GM19328 (cell line): ENCODE data around the gene CDK8.
A peak's percentile ranks its signal among the peaks of the same experiment; 100 is the strongest.
"Not testable (repeated sequence)": the region's sequence is repeated elsewhere in the genome, so short reads cannot be mapped to it uniquely, and the experiment has no call there.

Experiments used
- ATAC-seq: cut with Tn5 transposase; IDR thresholded peaks from one replicate; pipeline ENCODE4 v1.9.1; 2021; ENCODE audit warnings: mild to moderate bottlenecking, moderate library complexity; ENCODE audit not compliant: unreplicated experiment

CDK8 gene

DNA sequence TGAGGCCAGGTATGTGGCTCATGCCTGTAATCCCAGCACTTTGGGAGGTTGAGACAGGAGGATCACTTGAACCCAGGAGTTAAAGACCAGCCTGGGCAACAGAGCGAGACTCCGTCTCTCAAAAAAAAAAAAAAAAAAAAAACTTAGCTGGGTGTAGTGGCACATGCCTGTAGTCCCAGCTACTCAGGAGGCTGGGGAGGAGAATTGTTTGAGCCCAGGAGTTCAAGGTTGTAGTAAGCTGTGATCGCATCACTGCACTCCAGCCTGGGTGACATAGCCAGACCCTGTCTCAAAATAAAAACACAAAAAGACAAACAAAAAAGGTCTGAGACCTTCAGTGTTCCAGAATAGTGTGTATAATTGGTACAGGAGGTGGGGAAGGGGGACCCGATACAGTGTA is 1.9 kb upstream of the CDK8 start:
- not testable (repeated sequence) for ATAC-seq

- no peak for ATAC-seq
Measured at GRCh38 chr13:26253262-26253786, 605 bp upstream of the CDK8 start.

- peak; percentile 23 for ATAC-seq
Measured at GRCh38 chr13:26254583-26255111, 718 bp downstream of the CDK8 start.

DNA sequence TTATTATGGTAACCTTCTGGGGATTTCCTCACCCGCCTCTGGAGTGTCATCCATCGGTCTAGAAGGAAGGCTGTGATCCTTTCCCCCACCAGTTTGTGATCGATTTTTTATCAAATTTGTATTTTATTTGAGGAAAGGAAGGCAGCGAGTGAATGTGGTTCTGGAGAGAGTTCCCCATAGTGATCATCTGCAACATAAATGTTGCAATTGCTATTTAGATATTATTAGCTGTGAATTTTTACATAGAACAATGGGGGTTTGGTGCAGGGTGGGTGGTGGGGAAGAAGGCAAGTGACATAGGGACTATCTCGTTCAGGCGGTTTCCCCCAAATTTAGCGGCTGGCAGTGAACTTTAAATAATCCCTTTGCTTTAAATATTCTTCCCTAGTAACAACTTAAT is 1.2 kb downstream of the CDK8 start:
- ATAC-seq = no peak

DNA sequence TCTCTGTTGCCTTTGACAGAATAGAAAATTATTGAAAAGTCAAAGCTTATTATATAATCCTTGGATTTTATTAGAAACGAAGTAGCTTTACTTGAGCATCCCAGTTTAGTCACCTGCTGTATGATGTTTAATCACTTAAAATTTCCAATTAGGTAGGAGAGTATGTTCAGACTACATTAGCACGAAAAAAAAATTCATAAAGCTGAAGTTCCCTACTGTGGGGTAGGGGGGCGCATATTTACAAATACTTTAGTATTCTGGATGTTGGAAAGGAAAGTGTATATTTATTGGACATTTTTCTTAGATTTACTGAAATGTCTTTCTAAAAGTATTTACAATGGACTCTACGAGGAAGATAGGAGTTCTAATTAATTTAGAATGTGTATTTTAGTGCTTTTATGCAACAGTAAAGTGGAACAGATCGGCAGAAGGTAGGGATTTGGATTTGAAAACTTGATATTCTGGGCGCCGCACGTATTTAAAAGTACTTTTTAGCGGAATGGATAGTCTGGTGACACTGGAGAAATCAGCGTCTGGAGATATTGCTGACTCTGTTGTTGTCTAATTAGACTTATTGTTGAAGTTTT is 1.9 kb downstream of the CDK8 start:
- no peak for ATAC-seq

- ATAC-seq = no peak
Measured at GRCh38 chr13:26257049-26257448, 3.1 kb downstream of the CDK8 start.

DNA sequence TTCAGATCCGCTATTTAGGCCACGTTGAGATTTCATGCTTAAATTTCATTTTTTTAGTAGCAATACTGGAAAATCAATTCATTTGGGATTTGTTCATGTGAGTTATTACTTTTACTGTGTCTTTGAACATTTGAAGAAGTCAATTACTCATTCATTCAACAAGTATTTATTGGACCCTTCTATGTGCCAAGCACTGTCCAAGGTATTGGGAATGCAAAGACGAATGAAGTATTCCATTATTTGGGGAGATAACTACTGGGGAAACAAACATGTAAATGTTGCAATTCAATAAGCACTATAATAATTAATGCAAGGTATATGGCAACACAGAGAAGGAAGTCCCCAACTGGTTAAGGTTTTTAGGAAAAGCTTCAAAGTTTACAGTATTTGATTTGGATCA is 5.7 kb downstream of the CDK8 start:
- ATAC-seq = no peak

GRCh38 chr13:26262156-26262555 is 8.2 kb downstream of the CDK8 start:
- ATAC-seq = no peak

- ATAC-seq = no peak
Measured at GRCh38 chr13:26266311-26266710, 12.4 kb downstream of the CDK8 start.

GRCh38 chr13:26270707-26271106 is 16.8 kb downstream of the CDK8 start:
- ATAC-seq = no peak

DNA sequence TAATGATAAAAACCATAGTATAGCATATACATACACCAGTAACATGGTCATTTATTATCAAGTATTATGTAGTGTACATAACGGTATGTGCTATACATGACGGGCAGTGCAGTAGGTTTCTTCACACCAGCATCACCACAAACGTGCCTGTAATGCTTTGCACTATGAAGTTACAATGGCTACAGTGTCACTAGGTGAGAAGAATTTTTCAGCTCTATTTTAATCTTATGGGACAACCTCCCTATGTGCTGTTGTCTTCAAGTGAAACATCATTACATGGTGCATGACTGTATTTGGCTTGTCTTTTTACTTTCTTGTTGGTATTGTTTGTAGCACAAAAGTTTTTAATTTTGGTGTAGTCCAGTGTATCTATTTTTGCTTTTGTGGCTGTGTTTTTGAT is 18.7 kb downstream of the CDK8 start:
- ATAC-seq = no peak

GRCh38 chr13:26280295-26280694 is 26.4 kb downstream of the CDK8 start:
- no peak for ATAC-seq

DNA sequence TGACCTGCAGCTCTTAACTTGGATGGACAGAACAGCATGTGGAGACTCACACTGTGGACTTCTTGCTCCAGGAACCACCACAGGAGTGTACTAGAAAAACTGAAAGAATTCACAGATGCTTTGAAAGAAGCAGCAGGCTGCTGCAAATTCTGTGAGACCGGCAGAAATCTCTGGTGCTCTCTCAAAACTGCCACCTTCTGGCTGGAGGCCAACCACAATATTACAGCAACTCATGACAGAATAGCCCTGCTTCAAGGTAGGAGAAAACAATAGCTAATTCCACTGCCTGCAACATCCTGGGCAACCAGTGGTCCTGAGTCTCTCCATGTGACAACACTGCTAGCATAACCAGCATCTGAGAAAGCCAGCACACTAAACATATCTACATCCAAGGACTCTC is 26.9 kb downstream of the CDK8 start:
- ATAC-seq = no peak

DNA sequence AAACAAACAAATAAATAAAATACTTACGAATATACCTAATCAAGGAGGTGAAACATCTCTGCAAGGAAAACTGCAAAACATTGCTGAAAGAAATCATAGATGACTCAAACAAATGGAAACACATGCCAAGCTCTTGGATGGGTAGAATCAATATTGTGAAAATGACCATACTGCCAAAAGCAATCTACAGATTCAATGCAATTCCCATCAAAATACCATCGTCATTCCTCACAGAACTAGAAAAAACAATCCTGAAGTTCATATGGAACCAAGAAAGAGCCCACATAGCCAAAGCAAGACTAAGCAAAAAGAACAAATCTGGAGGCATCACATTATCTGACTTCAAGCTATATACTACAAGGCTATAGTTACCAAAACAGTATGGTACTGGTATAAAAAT is 32.0 kb downstream of the CDK8 start:
- ATAC-seq = not testable (repeated sequence)

DNA sequence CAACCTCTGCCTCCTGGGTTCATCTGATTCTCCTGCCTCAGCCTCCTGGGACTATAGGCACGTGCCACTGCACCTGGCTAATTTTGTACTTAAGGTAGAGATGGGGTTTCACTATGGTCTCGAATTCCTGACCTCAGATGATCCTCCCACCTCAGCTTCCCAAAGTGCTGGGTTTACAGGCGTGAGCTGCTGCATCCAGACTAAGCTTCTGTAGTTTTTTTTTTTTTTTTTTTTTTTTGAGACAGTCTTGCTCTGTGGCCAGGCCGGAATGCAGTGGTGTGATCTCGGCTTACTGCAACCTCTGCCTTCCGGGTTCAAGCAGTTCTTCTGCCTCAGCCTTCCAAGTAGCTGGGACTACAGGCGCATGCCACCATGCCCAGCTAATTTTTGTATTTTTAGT is 34.9 kb downstream of the CDK8 start:
- ATAC-seq = not testable (repeated sequence)

GRCh38 chr13:26295812-26296211 is 41.9 kb downstream of the CDK8 start:
- no peak for ATAC-seq

DNA sequence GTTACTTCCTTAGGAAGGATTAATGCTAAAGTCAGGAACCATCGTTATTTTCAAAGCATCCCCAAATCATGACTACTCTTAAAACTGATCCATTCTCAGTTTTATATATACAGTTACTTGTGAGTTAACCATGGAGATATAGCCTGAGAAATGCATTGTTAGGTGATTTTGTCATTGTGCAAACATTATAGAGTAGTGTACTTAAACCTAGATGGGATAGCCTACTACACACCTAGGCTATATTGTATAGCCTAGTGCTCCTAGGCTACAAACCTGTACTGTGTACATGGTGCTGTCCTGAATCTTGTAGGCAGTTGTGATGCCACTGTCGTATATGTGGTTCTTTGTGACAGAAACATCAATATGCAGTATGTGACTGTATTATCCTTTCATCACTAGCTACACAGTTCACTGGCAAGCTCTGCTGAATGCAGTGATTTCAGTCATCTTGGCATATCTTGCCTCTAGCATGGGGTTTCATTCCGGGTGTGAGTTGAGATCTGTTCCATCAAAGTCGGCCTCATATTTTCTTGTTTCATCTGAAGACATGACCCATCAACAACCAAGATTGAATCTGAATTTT is 45.3 kb downstream of the CDK8 start:
- no peak for ATAC-seq

DNA sequence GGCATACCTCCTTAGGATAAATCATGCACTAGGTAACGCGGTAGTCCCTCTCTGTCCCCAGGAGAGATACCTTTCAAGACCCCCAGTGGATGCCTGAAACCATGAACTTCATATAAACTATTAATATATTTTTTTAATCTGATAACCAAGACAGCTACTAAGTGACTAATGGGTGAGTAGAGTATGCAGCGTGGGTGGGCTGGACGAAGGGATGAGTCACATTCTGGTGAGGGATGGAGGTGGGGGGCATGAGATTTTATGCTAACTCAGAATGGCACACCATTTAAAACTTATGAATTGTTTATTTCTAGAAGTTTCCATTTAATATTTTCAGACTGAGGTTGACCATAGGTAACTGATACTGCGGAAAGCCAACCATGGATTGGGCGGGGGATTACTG is 46.2 kb downstream of the CDK8 start:
- no peak for ATAC-seq

DNA sequence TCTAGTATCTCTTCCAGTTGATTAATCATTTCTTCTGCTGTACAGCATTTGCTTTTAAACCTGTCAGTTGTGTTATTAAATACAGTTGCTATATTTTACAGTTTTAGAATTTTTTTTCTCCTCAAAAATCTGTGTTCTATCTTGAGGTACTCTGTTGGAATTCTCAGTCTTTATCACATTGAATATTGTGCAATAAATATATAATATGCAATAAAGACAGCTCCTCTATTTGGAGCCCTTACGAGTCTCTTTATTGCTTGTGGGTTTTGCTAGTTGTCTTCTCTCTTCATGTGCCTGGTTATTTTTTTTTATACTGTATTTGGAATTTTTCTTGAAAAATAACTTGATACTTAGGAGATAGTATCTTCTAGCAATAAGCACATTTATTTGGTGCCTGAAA is 51.7 kb downstream of the CDK8 start:
- no peak for ATAC-seq

DNA sequence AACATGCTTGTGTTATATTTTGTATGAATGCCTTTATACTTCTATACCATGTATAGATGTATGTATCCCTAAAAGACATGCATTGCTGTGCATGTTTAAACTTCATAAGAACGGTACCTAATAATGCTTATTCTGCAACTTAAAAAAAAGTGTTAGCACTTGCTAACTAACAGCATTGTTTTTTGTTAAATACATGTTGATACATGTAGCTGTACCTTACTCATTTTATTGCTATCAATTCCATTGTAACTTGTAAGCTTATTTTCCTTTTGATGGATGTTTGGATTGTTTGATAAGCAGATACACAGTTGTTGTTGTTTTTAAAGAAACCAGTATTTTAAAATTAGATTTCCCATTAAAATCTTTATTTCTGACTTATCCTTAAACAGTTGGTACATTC is 53.8 kb downstream of the CDK8 start:
- no peak for ATAC-seq

GRCh38 chr13:26308250-26308649 is 54.3 kb downstream of the CDK8 start:
- no peak for ATAC-seq

DNA sequence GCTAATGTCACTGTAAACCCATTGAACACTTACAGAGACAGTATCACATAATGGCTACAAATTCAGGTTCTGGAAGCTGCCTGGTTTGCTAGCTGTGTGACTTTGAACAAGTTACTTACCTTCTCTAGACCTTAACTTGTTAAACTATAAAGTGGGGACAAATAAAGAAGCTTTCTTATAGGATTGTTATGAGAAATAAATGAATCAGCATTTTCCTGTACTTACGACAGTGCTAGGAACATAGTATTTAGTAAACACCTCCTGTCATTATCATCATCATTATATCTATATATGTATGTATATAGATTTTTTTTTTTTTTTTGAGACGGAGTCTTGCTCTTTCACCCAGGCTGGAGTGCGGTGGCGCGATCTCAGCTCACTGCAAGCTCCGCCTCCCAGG is 54.9 kb downstream of the CDK8 start:
- no peak for ATAC-seq

DNA sequence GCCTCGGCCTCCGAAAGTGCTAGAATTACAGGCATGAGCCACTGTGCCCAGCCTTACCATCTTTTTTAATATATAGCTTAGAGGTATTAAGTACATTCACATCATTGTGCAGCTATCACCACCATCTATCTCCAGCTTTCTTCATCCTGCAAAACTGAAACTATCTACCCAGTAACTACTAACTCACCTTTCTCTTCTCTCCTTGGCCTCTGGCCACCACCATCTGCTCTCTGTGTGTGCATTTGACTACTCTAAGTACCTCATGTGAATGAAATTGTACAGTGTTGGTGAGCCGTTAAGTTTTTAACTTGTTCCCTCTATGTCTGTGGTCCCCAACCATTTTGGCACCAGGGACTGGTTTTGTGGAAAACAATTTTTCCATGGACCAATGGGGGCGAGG is 56.1 kb downstream of the CDK8 start:
- ATAC-seq = no peak
